Uterus (tissue), 2 donors: Measurements from ENCODE around the gene KCNJ15.

Experiments
- CTCF ChIP-seq, 4 experiments: fragments of 200-600 bp in 2 of 4; fragments of 450-650 bp in 2 of 4; sonication (generic) in 2 of 4; IDR thresholded peaks; one replicate each; pipeline ENCODE4 v1.5.1; 2016 to 2019; ENCODE audit warnings: antibody characterized with exemption in 4 of 4, mild to moderate bottlenecking in 2 of 4, moderate library complexity in 1 of 4
- POLR2A ChIP-seq, 2 donors: fragments of 450-650 bp; IDR thresholded peaks; one replicate each; pipeline ENCODE4 v1.6.1; 2016; ENCODE audit warnings: antibody characterized with exemption in 2 of 2, mild to moderate bottlenecking in 1 of 2, moderate library complexity in 1 of 2

- TF ChIP-seq CTCF (IDR thresholded peaks at IDR 0.05) (no peak), POLR2A (IDR thresholded peaks at IDR 0.05) (no peak)
Observed at GRCh38 chr21:38298832-38299231, 42.0 kb downstream of the KCNJ15 start.
